Liver (tissue), 3 donors: Measurements from ENCODE around the gene U2AF1L4.

ENCODE experiments used
- CTCF ChIP-seq: fragments of 150-350 bp; IDR thresholded peaks from 2 replicates; pipeline ENCODE4 v1.5.1; 2017; ENCODE audit warnings: improper control_type of control experiment, low read depth, low read length; ENCODE audit not compliant: missing input control
- GABPA ChIP-seq, 2 donors: IDR thresholded peaks in 1 of 2; conservative IDR thresholded peaks in 1 of 2; 2 replicates each; pipeline ENCODE4 v1.6.1; 2016; ENCODE audit warnings: antibody characterized with exemption in 2 of 2, mild to moderate bottlenecking in 1 of 2, moderate library complexity in 1 of 2
- MAX ChIP-seq: IDR thresholded peaks from 2 replicates; pipeline ENCODE4 v1.6.1; 2016; ENCODE audit warnings: antibody characterized with exemption
- RAD21 ChIP-seq, 2 donors: IDR thresholded peaks; 2 replicates each; pipeline ENCODE4 v1.6.1; 2016; ENCODE audit warnings: antibody characterized with exemption in 2 of 2, mild to moderate bottlenecking in 2 of 2
- REST ChIP-seq: IDR thresholded peaks from 2 replicates; pipeline ENCODE4 v1.6.1; 2016; ENCODE audit warnings: antibody characterized with exemption, mild to moderate bottlenecking
- TAF1 ChIP-seq: conservative IDR thresholded peaks from 2 replicates; pipeline ENCODE4 v1.6.1; 2016; ENCODE audit warnings: antibody characterized with exemption, mild to moderate bottlenecking
- donor health status: healthy.
- donor health status: healthy.

GRCh38 chr19:35785339-35785627 lies 40.1 kb upstream of the U2AF1L4 start:
- TF ChIP-seq CTCF (no peak), RAD21 (IDR thresholded peaks at IDR 0.05) (no peak), TAF1 (no peak), MAX (no peak), GABPA (IDR thresholded peaks at IDR 0.05 in 1 of 2, conservative IDR thresholded peaks at IDR 0.05 in 1 of 2) (no peak), REST (no peak)
